CD4-positive, alpha-beta T cell treated with Interleukin-15 for 1 hour (primary cell): ENCODE measurements around the gene WDFY4.

Experiments
- DNase-seq: peaks from one replicate; pipeline ENCODE4 v3.0.0-alpha.2; 2020

WDFY4 gene

DNA sequence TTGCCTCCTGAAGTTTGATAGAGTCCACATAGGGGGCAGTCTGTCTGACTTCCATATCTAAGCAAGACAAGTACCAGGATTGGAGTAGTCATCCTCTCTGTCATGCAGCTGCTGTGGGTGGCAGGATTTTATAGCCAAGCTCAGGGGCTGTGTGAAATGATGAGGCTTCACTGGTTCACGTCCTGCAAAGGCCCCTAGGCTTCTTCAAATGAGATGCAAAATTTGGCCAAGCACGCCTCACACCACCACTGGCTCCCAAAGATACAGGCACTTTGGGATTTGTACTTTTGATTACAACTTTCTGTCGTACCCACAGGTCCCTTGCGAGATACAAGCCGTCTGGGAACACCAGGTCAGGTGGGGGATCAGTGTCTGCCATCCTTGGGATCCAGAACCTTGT lies 67.1 kb downstream of the WDFY4 start:
- no peak for DNase-seq

GRCh38 chr10:48758411-48758810 lies 73.7 kb downstream of the WDFY4 start:
- DNase-seq, result no peak

- DNase-seq, result no peak
These were observed 74.6 kb downstream of the WDFY4 start for GRCh38 chr10:48759113-48759901.

DNA sequence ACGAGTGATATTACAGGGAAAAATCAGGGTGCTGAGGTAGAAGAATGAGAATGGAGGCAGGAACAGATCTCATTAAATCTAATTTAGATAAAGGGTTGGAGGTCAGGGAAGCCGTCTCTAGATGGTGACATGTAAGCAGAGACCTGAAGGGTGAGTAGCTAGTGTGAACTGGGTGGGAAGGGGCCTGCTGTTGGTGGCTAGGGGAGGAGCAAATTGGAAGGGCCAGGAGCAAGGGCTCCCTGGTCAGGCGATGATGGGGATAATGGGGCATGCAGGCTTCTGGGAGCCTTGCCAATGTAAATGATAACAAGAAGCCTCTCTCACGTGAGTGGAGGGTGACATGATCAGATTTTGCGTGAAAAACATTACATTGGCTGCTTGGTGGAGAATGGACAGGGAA lies 76.3 kb downstream of the WDFY4 start:
- no peak for DNase-seq

- no peak for DNase-seq
These were observed 77.7 kb downstream of the WDFY4 start for GRCh38 chr10:48762064-48763042.

GRCh38 chr10:48763403-48763965 lies 78.8 kb downstream of the WDFY4 start:
- DNase-seq, result no peak

- no peak for DNase-seq
These were observed 79.8 kb downstream of the WDFY4 start for GRCh38 chr10:48764486-48764885.

GRCh38 chr10:48765039-48765438 lies 80.4 kb downstream of the WDFY4 start:
- no peak for DNase-seq

- DNase-seq, result no peak
These were observed 80.9 kb downstream of the WDFY4 start for GRCh38 chr10:48765527-48765926.

GRCh38 chr10:48767373-48768143 lies 82.9 kb downstream of the WDFY4 start:
- no peak for DNase-seq

DNA sequence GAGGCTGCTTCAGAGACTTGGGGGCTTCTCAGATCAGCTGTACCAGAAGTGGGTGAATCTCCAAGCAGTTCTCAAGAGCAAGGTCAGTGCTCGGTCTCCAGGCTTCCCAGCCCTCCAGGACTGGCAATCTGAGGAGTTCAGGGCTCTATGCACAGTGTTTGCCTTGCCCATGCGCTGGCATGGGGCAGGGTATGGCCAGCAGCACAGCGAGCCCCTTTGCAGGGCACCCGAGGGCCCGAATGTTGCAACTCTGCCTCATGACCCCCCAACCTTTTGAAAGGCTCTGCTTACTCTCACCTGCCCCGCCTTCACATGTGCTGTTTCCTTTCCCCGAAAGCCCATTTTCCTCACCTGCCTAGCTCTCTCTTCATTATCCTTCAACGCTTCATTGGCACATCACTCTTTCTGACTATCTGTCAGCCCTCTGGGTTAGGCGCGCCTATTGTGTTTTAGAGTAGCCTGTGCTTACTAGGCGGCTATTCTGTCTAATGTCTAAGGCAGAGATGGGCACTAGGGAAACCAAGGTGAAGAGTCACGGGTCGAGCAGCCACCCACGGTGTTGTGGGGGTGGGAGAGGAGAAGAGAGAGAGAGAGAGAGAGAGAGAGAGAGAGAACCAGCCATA lies 83.6 kb downstream of the WDFY4 start:
- no peak for DNase-seq

- DNase-seq, result no peak
These were observed 84.3 kb downstream of the WDFY4 start for GRCh38 chr10:48768926-48769325.

- no peak for DNase-seq
These were observed 85.2 kb downstream of the WDFY4 start for GRCh38 chr10:48769706-48770435.

- no peak for DNase-seq
These were observed 86.0 kb downstream of the WDFY4 start for GRCh38 chr10:48770561-48771089.

- no peak for DNase-seq
These were observed 86.6 kb downstream of the WDFY4 start for GRCh38 chr10:48771234-48771633.

DNA sequence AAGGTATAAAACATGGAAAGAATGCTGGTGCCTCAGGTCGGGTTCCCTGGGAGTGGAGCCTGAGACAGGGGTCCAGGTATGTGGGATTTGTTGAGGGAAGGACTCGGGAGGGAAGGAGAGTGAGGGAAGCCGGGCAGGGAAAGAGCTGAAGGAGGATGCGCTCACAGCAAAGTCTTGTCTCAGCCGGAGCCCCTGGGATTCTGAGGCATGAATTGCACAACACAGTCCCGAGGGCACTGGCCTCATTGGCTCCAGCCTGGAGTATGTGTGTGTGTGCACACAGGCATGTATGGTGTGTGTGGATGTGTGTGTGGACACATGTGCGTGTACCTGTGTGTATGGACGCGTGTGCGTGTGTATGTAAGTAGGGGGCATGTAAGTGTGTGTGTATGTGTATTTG lies 87.4 kb downstream of the WDFY4 start:
- DNase-seq, result no peak

DNA sequence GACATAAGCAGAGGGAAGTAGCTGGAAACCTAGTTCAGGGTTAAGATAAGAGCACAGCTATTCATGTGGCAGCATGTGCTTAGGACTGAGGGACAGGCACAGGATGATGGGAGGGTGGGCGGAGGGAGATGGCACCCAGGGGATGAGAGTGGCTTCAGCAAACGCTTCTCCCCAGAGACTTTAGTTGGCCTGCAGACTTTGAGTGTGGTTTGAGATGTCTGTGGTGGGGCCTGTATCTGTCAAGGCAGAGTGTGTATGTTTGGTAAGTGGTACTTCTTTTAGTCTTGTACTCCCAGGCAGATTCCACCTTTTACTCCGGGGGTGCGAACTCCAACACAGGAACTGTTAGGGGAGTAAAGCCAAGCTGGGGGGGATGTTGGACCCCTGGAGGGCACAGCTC lies 88.9 kb downstream of the WDFY4 start:
- DNase-seq, result no peak

GRCh38 chr10:48774416-48775205 lies 89.9 kb downstream of the WDFY4 start:
- DNase-seq, result no peak

DNA sequence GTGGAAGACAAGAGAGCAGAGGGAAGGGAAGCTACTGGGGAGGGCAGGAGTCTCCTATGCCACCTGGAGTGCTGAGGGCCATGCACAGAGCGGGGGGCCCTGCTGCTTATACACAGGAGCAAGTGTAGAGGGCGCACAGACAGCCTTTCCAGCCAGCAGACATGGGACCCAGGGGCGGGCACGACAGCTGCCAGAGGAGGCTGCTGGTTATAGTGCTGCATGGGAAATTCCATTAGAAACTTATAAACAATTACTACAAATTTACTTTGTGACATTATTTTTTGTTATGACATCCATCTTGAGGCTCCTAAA lies 90.5 kb downstream of the WDFY4 start:
- DNase-seq, result no peak

DNA sequence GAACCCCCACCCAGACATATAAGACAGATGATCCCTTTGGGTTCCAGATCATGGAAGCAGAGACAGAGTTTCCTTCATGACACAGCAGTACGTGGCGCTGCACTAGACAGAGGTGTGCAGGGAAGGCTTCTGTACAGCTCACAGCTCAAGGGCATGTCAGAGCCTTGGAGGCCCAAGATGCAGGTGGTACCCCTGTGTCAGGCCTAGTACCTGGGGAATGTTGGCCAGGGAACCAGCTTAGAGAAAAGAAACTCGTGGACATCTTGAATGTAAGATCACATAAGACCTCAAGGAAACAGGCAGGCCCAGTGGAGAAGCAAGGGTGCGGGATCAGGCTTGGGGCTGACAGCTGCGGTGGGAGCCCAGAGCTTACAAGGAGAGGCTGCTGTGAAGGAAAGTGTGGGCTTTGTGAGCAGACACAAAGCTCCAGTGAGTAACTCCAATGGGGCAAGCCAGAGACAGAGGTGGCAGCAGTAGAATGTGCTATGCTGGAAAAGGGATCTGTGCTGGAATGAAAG lies 91.4 kb downstream of the WDFY4 start:
- no peak for DNase-seq
